H1 (cell line): Measurements from ENCODE around the gene RNF133. TPM values are rescaled to one million over a fixed set of nuclear protein-coding genes. Genes with fewer than 3 reads are reported as not detected.

Experiments
- EP300 ChIP-seq, 2 experiments: IDR thresholded peaks; 1 replicate in 1 of 2; 2 replicates in 1 of 2; pipeline ENCODE4 v1.6.1; 2011 to 2012; ENCODE audit warnings: low read depth in 2 of 2, low read length in 2 of 2, mild to moderate bottlenecking in 2 of 2, borderline replicate concordance in 1 of 2, inconsistent platforms in 1 of 2, moderate library complexity in 1 of 2
- KDM4A ChIP-seq: IDR thresholded peaks from one replicate; pipeline ENCODE4 v1.7.1; 2012; ENCODE audit warnings: low read depth, mild to moderate bottlenecking, moderate library complexity, low read length, inconsistent platforms; ENCODE audit not compliant: severe bottlenecking
- SP4 ChIP-seq: IDR thresholded peaks from 2 replicates; pipeline ENCODE4 v1.6.1; 2012; ENCODE audit warnings: low read length, inconsistent platforms
- USF2 ChIP-seq: IDR thresholded peaks from 2 replicates; pipeline ENCODE4 v1.6.1; 2011; ENCODE audit warnings: low read length, improper control_type of control experiment
- polyA plus RNA-seq, 7 experiments: library from polyadenylated mRNA; depleted of rRNA in 3 of 7; stranded (reverse) in 5 of 7; unstranded in 2 of 7; fragments of >200 nt in 5 of 7; fragments of 200-250 nt in 2 of 7; gene quantifications; 1 replicate in 5 of 7; 2 replicates in 1 of 7; 4 replicates in 1 of 7; pipeline versions ENCODE4 v1.2.1 to v1.2.3, GENCODE V29; 2011 to 2013; ENCODE audit warnings: missing spikeins in 2 of 7, mixed read lengths in 2 of 7
- total RNA-seq: library from RNA; stranded (reverse); fragmentation: NEBNext Ultra II Directional; extraction: Animal tissue kit (Norgen Biotek cat#: 25700); gene quantifications from 2 replicates; pipeline ENCODE4 v1.2.1, GENCODE V29; 2021
- TF ChIP-seq, protein P1 (sequence below), 3 experiments: IDR thresholded peaks; 1 replicate in 2 of 3; 2 replicates in 1 of 3; pipeline versions ENCODE4 v1.5.1 to v1.6.1; 2011; ENCODE audit warnings: low read length in 3 of 3, mild to moderate bottlenecking in 3 of 3, inconsistent platforms in 2 of 3, low read depth in 1 of 3, moderate library complexity in 1 of 3; ENCODE audit not compliant: insufficient read depth in 1 of 3; ENCODE audit errors: control extremely low read depth in 1 of 3
- TF ChIP-seq, protein P2 (sequence below): fragments of 300-600 bp; sonication (generic); IDR thresholded peaks from 2 replicates; pipeline ENCODE4 v1.7.1; 2012; ENCODE audit warnings: low read length, moderate library complexity, mild to moderate bottlenecking, inconsistent platforms; ENCODE audit not compliant: insufficient replicate concordance

Gene RNF133
- total and polyA plus RNA-seq, 2 of the 8 experiments (the other 6 are each of a cell fraction or from before 2014, with no cell fraction given): 0.09 to 0.39 TPM

DNA sequence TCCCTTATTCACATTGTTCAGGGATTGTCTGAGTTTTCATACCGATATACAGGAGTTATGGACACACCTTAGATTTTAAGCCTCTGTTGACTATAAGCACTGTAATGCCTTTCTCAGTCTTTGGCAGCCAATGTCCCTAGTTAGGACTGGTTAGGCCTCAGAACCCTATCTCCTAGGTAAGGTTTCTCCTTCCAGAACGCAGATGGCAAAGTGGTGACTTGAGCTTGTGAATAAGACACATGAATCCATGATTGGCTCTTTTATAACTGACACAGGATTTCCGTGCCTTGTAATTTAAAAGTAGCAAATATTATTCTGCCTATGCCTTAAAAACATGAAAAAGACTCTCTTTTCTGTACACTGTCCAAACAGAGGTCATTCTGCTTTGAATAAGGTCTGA lies 16.3 kb upstream of the RNF133 start (continued):
- TF ChIP-seq, protein P1, sequence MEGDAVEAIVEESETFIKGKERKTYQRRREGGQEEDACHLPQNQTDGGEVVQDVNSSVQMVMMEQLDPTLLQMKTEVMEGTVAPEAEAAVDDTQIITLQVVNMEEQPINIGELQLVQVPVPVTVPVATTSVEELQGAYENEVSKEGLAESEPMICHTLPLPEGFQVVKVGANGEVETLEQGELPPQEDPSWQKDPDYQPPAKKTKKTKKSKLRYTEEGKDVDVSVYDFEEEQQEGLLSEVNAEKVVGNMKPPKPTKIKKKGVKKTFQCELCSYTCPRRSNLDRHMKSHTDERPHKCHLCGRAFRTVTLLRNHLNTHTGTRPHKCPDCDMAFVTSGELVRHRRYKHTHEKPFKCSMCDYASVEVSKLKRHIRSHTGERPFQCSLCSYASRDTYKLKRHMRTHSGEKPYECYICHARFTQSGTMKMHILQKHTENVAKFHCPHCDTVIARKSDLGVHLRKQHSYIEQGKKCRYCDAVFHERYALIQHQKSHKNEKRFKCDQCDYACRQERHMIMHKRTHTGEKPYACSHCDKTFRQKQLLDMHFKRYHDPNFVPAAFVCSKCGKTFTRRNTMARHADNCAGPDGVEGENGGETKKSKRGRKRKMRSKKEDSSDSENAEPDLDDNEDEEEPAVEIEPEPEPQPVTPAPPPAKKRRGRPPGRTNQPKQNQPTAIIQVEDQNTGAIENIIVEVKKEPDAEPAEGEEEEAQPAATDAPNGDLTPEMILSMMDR (IDR thresholded peaks at IDR 0.05; ENCODE audit: control extremely low read depth in 1 of 3, insufficient read depth in 1 of 3, low read depth in 1 of 3, low read length in 3 of 3): no peak
- TF ChIP-seq SP4 (no peak), KDM4A (no peak), USF2 (no peak), EP300 (IDR thresholded peaks at IDR 0.05; ENCODE audit: borderline replicate concordance in 1 of 2, low read depth in 2 of 2, low read length in 2 of 2) (no peak)
- TF ChIP-seq, protein P2, sequence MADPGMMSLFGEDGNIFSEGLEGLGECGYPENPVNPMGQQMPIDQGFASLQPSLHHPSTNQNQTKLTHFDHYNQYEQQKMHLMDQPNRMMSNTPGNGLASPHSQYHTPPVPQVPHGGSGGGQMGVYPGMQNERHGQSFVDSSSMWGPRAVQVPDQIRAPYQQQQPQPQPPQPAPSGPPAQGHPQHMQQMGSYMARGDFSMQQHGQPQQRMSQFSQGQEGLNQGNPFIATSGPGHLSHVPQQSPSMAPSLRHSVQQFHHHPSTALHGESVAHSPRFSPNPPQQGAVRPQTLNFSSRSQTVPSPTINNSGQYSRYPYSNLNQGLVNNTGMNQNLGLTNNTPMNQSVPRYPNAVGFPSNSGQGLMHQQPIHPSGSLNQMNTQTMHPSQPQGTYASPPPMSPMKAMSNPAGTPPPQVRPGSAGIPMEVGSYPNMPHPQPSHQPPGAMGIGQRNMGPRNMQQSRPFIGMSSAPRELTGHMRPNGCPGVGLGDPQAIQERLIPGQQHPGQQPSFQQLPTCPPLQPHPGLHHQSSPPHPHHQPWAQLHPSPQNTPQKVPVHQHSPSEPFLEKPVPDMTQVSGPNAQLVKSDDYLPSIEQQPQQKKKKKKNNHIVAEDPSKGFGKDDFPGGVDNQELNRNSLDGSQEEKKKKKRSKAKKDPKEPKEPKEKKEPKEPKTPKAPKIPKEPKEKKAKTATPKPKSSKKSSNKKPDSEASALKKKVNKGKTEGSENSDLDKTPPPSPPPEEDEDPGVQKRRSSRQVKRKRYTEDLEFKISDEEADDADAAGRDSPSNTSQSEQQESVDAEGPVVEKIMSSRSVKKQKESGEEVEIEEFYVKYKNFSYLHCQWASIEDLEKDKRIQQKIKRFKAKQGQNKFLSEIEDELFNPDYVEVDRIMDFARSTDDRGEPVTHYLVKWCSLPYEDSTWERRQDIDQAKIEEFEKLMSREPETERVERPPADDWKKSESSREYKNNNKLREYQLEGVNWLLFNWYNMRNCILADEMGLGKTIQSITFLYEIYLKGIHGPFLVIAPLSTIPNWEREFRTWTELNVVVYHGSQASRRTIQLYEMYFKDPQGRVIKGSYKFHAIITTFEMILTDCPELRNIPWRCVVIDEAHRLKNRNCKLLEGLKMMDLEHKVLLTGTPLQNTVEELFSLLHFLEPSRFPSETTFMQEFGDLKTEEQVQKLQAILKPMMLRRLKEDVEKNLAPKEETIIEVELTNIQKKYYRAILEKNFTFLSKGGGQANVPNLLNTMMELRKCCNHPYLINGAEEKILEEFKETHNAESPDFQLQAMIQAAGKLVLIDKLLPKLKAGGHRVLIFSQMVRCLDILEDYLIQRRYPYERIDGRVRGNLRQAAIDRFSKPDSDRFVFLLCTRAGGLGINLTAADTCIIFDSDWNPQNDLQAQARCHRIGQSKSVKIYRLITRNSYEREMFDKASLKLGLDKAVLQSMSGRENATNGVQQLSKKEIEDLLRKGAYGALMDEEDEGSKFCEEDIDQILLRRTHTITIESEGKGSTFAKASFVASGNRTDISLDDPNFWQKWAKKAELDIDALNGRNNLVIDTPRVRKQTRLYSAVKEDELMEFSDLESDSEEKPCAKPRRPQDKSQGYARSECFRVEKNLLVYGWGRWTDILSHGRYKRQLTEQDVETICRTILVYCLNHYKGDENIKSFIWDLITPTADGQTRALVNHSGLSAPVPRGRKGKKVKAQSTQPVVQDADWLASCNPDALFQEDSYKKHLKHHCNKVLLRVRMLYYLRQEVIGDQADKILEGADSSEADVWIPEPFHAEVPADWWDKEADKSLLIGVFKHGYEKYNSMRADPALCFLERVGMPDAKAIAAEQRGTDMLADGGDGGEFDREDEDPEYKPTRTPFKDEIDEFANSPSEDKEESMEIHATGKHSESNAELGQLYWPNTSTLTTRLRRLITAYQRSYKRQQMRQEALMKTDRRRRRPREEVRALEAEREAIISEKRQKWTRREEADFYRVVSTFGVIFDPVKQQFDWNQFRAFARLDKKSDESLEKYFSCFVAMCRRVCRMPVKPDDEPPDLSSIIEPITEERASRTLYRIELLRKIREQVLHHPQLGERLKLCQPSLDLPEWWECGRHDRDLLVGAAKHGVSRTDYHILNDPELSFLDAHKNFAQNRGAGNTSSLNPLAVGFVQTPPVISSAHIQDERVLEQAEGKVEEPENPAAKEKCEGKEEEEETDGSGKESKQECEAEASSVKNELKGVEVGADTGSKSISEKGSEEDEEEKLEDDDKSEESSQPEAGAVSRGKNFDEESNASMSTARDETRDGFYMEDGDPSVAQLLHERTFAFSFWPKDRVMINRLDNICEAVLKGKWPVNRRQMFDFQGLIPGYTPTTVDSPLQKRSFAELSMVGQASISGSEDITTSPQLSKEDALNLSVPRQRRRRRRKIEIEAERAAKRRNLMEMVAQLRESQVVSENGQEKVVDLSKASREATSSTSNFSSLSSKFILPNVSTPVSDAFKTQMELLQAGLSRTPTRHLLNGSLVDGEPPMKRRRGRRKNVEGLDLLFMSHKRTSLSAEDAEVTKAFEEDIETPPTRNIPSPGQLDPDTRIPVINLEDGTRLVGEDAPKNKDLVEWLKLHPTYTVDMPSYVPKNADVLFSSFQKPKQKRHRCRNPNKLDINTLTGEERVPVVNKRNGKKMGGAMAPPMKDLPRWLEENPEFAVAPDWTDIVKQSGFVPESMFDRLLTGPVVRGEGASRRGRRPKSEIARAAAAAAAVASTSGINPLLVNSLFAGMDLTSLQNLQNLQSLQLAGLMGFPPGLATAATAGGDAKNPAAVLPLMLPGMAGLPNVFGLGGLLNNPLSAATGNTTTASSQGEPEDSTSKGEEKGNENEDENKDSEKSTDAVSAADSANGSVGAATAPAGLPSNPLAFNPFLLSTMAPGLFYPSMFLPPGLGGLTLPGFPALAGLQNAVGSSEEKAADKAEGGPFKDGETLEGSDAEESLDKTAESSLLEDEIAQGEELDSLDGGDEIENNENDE: no peak
